Measurements from ENCODE around the gene GPR137. TPM values are rescaled to one million over a fixed set of nuclear protein-coding genes. Genes with fewer than 3 reads are reported as not detected.

Gene GPR137
- total and polyA plus RNA-seq, 4 donors: 6.7 to 22.2 (median 9.0) TPM

- WGBS: 2% methylated on average over 18 of the region's 18 CpGs
- Histone ChIP-seq H3K4me3 (ENCODE audit: low read depth in 1 of 3, low read length in 3 of 3) (peak overlapping the region; percentile 36 to 67 (median 51)), H3K9ac (ENCODE audit: low read depth in 1 of 2, low read length in 2 of 2) (peak overlapping the region in 1 of 2 donors; percentile 63), H3K27ac (ENCODE audit: low read depth in 1 of 2, low read length in 2 of 2) (no peak overlapping the region), H3K4me1 (ENCODE audit: control insufficient read depth in 4 of 4, insufficient read depth in 4 of 4, low read length in 3 of 4) (peaks cover 10 to 49% (median 38%) of the 10 kb centered on the region in 4 donors), H3K9me3 (ENCODE audit: control insufficient read depth in 4 of 4, low read length in 3 of 4) (no peaks in the 10 kb centered on the region), H3K27me3 (ENCODE audit: control insufficient read depth in 4 of 4, insufficient read depth in 4 of 4, low read length in 3 of 4) (no peaks in the 10 kb centered on the region), H3K36me3 (ENCODE audit: control insufficient read depth in 4 of 4, insufficient read depth in 3 of 4, low read depth in 1 of 4, low read length in 3 of 4) (peaks cover 0 to 8% (median 3%) of the 10 kb centered on the region in 4 donors)
- DNase-seq (ENCODE audit: low spot score): no peak
- TF ChIP-seq JUND (IDR thresholded peaks at IDR 0.05): no peak
- no peak for TF ChIP-seq RXRA (IDR thresholded peaks at IDR 0.05)
- TF ChIP-seq YY1 (IDR thresholded peaks at IDR 0.05): no peak
Measured at GRCh38 chr11:64251753-64252002, 34.0 kb upstream of the GPR137 start.

GRCh38 chr11:64252003-64252872 is 33.4 kb upstream of the GPR137 start:
- peak overlapping the region in 1 of 2 donors; percentile 63 for H3K9ac ChIP-seq (ENCODE audit: low read depth in 1 of 2, low read length in 2 of 2)
- no peak overlapping the region for H3K27ac ChIP-seq (ENCODE audit: low read depth in 1 of 2, low read length in 2 of 2)
- 30% methylated on average over 23 of the region's 23 CpGs for WGBS
- H3K4me1 ChIP-seq (ENCODE audit: control insufficient read depth in 4 of 4, insufficient read depth in 4 of 4, low read length in 3 of 4): peaks cover 10 to 44% (median 34%) of the 10 kb centered on the region in 4 donors
- peak overlapping the region; percentile 36 to 67 (median 51) for H3K4me3 ChIP-seq (ENCODE audit: low read depth in 1 of 3, low read length in 3 of 3)
- TF ChIP-seq RAD21 (IDR thresholded peaks at IDR 0.05) (no peak), FOXA1 (IDR thresholded peaks at IDR 0.05) (no peak), SP1 (IDR thresholded peaks at IDR 0.05) (no peak), FOXA2 (IDR thresholded peaks at IDR 0.05) (no peak), ZBTB33 (IDR thresholded peaks at IDR 0.05) (no peak), RXRA (IDR thresholded peaks at IDR 0.05) (no peak), JUND (IDR thresholded peaks at IDR 0.05) (no peak), GABPA (IDR thresholded peaks at IDR 0.05 in 1 of 2, conservative IDR thresholded peaks at IDR 0.05 in 1 of 2) (no peak), NR2F2 (IDR thresholded peaks at IDR 0.05) (no peak), CTCF (IDR thresholded peaks at IDR 0.05; ENCODE audit: low read depth, low read length, missing input control) (no peak), REST (IDR thresholded peaks at IDR 0.05) (no peak)
- no peak for DNase-seq (ENCODE audit: low spot score)
- peaks cover 0 to 9% (median 3%) of the 10 kb centered on the region in 4 donors for H3K36me3 ChIP-seq (ENCODE audit: control insufficient read depth in 4 of 4, insufficient read depth in 3 of 4, low read depth in 1 of 4, low read length in 3 of 4)
- no peaks in the 10 kb centered on the region for H3K9me3 ChIP-seq (ENCODE audit: control insufficient read depth in 4 of 4, low read length in 3 of 4)
- H3K27me3 ChIP-seq (ENCODE audit: control insufficient read depth in 4 of 4, insufficient read depth in 4 of 4, low read length in 3 of 4): no peaks in the 10 kb centered on the region
